ENCODE data around the gene ADGRL3.
A peak's percentile ranks its signal among the peaks of the same experiment; 100 is the strongest.

ADGRL3 gene

DNA sequence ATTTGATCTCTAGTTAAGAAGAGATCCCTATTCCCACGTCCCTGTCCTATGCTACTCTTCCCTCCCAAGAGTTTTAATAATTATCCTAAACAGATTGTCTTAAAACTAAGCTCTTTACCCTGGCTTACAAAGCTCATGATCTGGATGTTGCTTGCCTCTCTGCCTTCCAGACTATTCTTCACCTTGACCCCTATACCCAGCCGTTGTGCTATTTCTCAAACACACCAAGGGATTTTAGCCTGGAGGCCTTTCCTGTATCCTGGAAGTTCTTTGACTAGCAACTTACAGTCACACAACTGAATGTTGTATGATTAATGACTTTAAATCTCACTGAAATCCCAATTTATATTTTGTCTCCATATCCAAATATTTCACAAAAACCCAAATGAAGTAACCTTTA is 314.9 kb downstream of the ADGRL3 start:
- no peaks in the 10 kb centered on the region for H3K36me3 ChIP-seq (ENCODE audit: low read depth)

DNA sequence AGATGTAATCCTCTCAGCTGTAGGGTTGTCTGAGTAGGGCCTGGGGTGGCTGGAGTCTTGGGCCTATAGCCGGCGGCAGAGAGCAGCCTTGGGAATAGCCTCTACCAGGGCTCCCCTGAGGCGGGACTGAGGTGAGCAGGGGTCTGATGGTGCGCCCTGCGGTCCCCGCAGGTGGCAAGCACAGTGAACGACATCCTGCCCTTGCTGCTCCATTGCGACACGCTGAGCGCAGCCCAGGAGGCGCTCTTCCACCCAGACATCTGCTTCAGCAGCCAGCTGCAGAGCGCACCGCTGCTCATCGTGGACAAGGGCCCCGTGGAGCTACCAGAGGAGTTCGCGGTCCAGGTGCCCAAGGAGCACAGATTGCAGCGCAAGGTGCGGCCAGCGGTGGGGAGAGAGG is 317.0 kb downstream of the ADGRL3 start:
- Histone ChIP-seq H3K4me3 (ENCODE audit: severe bottlenecking) (no peak overlapping the region), H3K27me3 (ENCODE audit: insufficient read depth, poor library complexity, severe bottlenecking) (peaks cover 5% of the 10 kb centered on the region), H3K27ac (ENCODE audit: poor library complexity, severe bottlenecking) (no peak overlapping the region), H3K4me1 (ENCODE audit: insufficient read depth, poor library complexity, severe bottlenecking) (peaks cover 20% of the 10 kb centered on the region), H3K36me3 (ENCODE audit: low read depth) (no peaks in the 10 kb centered on the region), H3K9me3 (ENCODE audit: severe bottlenecking) (no peaks in the 10 kb centered on the region)
- no peak for ATAC-seq (ENCODE audit: low read depth)
- DNase-seq (ENCODE audit: low spot score), result no peak
- TF ChIP-seq, protein P1, sequence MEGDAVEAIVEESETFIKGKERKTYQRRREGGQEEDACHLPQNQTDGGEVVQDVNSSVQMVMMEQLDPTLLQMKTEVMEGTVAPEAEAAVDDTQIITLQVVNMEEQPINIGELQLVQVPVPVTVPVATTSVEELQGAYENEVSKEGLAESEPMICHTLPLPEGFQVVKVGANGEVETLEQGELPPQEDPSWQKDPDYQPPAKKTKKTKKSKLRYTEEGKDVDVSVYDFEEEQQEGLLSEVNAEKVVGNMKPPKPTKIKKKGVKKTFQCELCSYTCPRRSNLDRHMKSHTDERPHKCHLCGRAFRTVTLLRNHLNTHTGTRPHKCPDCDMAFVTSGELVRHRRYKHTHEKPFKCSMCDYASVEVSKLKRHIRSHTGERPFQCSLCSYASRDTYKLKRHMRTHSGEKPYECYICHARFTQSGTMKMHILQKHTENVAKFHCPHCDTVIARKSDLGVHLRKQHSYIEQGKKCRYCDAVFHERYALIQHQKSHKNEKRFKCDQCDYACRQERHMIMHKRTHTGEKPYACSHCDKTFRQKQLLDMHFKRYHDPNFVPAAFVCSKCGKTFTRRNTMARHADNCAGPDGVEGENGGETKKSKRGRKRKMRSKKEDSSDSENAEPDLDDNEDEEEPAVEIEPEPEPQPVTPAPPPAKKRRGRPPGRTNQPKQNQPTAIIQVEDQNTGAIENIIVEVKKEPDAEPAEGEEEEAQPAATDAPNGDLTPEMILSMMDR (IDR thresholded peaks at IDR 0.05; ENCODE audit: poor library complexity, severe bottlenecking), result no peak

More for the DNA sequence above, 314.9 kb downstream of the ADGRL3 start:
- H3K4me3 ChIP-seq (ENCODE audit: severe bottlenecking), result no peak overlapping the region
- peaks cover 14% of the 10 kb centered on the region for H3K4me1 ChIP-seq (ENCODE audit: insufficient read depth, poor library complexity, severe bottlenecking)
- TF ChIP-seq, protein P1 (IDR thresholded peaks at IDR 0.05; ENCODE audit: poor library complexity, severe bottlenecking), result no peak
- peaks cover 6% of the 10 kb centered on the region for H3K27me3 ChIP-seq (ENCODE audit: insufficient read depth, poor library complexity, severe bottlenecking)
- DNase-seq (ENCODE audit: low spot score) (no peak), ATAC-seq (ENCODE audit: low read depth) (no peak)
- H3K27ac ChIP-seq (ENCODE audit: poor library complexity, severe bottlenecking), result no peak overlapping the region
- no peaks in the 10 kb centered on the region for H3K9me3 ChIP-seq (ENCODE audit: severe bottlenecking)

DNA sequence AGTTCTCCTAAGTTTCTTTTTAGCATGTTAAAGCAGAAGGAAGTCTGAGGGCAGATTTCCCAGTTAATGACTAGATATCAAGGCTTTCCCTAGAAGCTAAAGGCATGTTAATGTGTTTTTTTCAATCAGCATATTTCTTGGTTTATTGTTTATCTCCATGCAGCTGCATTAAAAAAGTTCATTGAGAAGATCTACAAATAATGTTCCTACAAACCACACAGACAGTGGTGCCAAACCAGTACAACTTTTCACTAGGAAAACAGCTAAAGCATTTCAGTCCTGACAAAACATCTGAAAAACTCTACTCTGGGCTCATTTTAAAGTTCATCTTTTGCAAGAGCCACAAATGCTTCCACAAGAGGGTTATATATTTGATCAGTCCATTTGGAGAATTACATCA is 320.0 kb downstream of the ADGRL3 start:
- H3K4me1 ChIP-seq (ENCODE audit: insufficient read depth, poor library complexity, severe bottlenecking), result peaks cover 15% of the 10 kb centered on the region
- TF ChIP-seq, protein P1 (IDR thresholded peaks at IDR 0.05; ENCODE audit: poor library complexity, severe bottlenecking), result no peak
- no peaks in the 10 kb centered on the region for H3K9me3 ChIP-seq (ENCODE audit: severe bottlenecking)
- DNase-seq (ENCODE audit: low spot score) (no peak), ATAC-seq (ENCODE audit: low read depth) (no peak)
- no peaks in the 10 kb centered on the region for H3K27me3 ChIP-seq (ENCODE audit: insufficient read depth, poor library complexity, severe bottlenecking)
- peak overlapping the region; percentile 7 for H3K27ac ChIP-seq (ENCODE audit: poor library complexity, severe bottlenecking)
- no peaks in the 10 kb centered on the region for H3K36me3 ChIP-seq (ENCODE audit: low read depth)
- H3K4me3 ChIP-seq (ENCODE audit: severe bottlenecking), result no peak overlapping the region

DNA sequence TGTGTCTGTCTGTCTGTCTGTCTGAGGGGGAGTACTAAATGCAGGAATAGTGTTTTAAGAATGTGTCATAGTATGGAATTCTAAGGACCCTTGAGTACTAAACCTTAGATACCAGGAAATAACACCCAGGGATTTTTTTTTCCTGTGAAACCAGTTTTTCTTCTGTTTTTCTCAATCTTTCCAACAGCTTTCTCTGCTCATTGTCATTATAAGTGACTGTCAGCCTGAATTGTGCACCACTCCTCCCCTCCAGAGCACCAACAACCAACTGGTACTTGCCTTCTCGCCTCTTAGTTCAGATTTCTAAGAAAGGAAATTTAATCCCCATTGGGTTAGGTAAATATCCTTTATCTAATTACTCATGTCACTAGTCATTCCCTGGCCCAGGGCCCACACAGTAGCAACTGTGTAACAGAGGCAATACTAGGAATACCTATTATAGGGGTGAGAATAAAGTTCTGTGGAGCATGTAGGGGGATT is 320.6 kb downstream of the ADGRL3 start:
- TF ChIP-seq, protein P1 (IDR thresholded peaks at IDR 0.05; ENCODE audit: poor library complexity, severe bottlenecking), result no peak
- H3K27me3 ChIP-seq (ENCODE audit: insufficient read depth, poor library complexity, severe bottlenecking), result no peaks in the 10 kb centered on the region
- no peaks in the 10 kb centered on the region for H3K9me3 ChIP-seq (ENCODE audit: severe bottlenecking)
- H3K4me1 ChIP-seq (ENCODE audit: insufficient read depth, poor library complexity, severe bottlenecking), result peaks cover 15% of the 10 kb centered on the region
- H3K36me3 ChIP-seq (ENCODE audit: low read depth), result no peaks in the 10 kb centered on the region
- peak; percentile 67 for DNase-seq (ENCODE audit: low spot score)
- H3K27ac ChIP-seq (ENCODE audit: poor library complexity, severe bottlenecking), result peak overlapping the region; percentile 7
- ATAC-seq (ENCODE audit: low read depth), result peak; percentile 95
- no peak overlapping the region for H3K4me3 ChIP-seq (ENCODE audit: severe bottlenecking)

DNA sequence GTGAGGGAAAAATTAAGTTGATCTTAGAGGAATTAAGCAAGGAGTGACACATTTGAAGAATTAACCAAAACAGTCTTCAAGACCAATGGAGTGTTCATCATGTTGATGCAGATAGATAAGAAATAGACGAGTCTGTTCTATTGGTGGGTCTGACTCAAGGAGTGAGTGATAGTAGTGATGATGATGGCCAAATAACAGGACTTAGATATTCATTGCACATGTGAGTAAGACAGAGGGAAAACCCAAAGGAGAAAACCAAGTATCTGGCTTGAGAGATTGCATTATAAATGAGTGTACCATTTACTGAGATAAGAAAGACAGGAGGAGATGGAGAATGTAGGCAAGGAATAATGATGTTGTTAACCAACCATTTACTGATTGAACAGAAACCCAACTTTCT is 321.3 kb downstream of the ADGRL3 start:
- no peak overlapping the region for H3K27ac ChIP-seq (ENCODE audit: poor library complexity, severe bottlenecking)
- no peaks in the 10 kb centered on the region for H3K36me3 ChIP-seq (ENCODE audit: low read depth)
- no peak overlapping the region for H3K4me3 ChIP-seq (ENCODE audit: severe bottlenecking)
- H3K27me3 ChIP-seq (ENCODE audit: insufficient read depth, poor library complexity, severe bottlenecking), result no peaks in the 10 kb centered on the region
- H3K9me3 ChIP-seq (ENCODE audit: severe bottlenecking), result no peaks in the 10 kb centered on the region
- no peak for DNase-seq (ENCODE audit: low spot score)
- ATAC-seq (ENCODE audit: low read depth), result no peak
- peaks cover 15% of the 10 kb centered on the region for H3K4me1 ChIP-seq (ENCODE audit: insufficient read depth, poor library complexity, severe bottlenecking)
- TF ChIP-seq, protein P1 (IDR thresholded peaks at IDR 0.05; ENCODE audit: poor library complexity, severe bottlenecking), result no peak

Measured in RWPE2 (cell line).